Measurements from ENCODE around the gene RNASEH2B.

Gene RNASEH2B

DNA sequence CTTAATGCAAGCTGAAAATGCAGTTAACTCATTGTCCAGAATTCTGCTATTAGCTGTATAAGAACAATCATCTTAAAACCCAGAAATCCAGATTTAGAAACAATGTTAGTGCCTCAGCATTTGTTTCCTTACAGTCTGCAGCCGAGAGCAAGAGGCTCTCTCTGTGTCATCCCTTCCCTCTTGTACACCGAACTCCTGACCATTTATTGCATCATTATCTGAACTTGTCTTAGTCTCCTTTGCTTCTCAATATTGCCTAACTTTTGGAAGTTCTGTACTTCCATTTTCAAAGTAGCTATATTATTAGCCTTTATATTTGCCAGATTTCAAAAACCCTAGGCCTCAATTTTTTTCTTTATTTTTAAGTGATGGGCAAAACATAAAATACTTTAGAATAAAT lies 27.1 kb downstream of the RNASEH2B start:
- ChIA-PET POLR2A (no interaction called here), CTCF (interaction anchor here (0.9 to 1.2 kb wide), 3 partner anchors 10 to 851 kb away, joined by 3 to 4 read pairs (median 4); no protein-coding TSS in a partner anchor)
- DNase-seq (ENCODE audit: extremely low spot score) = no peak

GRCh38 chr13:50940509-50940908 lies 30.9 kb downstream of the RNASEH2B start:
- ChIA-PET CTCF (no interaction called here), POLR2A (no interaction called here)
- TF ChIP-seq, protein P1, sequence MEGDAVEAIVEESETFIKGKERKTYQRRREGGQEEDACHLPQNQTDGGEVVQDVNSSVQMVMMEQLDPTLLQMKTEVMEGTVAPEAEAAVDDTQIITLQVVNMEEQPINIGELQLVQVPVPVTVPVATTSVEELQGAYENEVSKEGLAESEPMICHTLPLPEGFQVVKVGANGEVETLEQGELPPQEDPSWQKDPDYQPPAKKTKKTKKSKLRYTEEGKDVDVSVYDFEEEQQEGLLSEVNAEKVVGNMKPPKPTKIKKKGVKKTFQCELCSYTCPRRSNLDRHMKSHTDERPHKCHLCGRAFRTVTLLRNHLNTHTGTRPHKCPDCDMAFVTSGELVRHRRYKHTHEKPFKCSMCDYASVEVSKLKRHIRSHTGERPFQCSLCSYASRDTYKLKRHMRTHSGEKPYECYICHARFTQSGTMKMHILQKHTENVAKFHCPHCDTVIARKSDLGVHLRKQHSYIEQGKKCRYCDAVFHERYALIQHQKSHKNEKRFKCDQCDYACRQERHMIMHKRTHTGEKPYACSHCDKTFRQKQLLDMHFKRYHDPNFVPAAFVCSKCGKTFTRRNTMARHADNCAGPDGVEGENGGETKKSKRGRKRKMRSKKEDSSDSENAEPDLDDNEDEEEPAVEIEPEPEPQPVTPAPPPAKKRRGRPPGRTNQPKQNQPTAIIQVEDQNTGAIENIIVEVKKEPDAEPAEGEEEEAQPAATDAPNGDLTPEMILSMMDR (IDR thresholded peaks at IDR 0.05; ENCODE audit: control extremely low read depth, extremely low read depth, low read depth, missing control alignments) = no peak
- DNase-seq (ENCODE audit: extremely low spot score) = no peak

More for the DNA sequence above, 27.1 kb downstream of the RNASEH2B start:
- TF ChIP-seq, protein P1 (IDR thresholded peaks at IDR 0.05; ENCODE audit: control extremely low read depth, extremely low read depth, low read depth, missing control alignments) = no peak

GRCh38 chr13:50941146-50941545 lies 31.6 kb downstream of the RNASEH2B start:
- no peak for DNase-seq (ENCODE audit: extremely low spot score)
- TF ChIP-seq, protein P1 (IDR thresholded peaks at IDR 0.05; ENCODE audit: control extremely low read depth, extremely low read depth, low read depth, missing control alignments) = no peak
- ChIA-PET CTCF (no interaction called here), POLR2A (no interaction called here)

DNA sequence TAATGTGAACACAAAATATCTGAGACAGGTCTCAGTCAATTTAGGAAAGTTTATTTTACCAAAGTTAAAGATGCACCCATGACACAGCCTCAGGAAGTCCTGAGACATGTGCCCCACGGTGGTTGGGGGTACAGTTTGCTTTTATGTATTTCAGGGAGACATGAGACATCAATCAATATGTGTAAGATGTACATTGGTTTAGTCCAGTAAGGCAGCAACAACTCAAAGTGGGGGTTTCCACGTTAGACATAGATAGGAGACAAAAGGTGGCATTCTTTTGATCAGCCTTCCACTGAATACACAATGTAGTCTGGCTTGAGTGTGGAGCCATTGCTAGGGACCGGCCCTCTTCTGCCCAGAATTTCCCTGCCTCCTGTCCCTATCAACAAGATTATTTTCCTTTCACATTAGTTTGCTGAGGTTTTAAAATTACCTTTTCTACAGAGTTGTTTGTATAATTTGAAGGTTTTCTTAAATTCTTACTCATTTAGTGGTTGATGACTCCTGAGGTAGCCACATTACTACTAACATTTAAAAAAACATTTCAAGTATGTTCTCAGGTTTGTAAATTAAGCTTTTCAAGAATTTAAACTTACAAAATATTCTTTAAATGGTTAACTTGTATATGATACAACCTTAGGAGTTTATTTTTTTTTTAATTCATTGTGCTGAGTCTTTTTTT lies 33.2 kb downstream of the RNASEH2B start:
- ChIA-PET CTCF (no interaction called here), POLR2A (no interaction called here)
- TF ChIP-seq, protein P1 (IDR thresholded peaks at IDR 0.05; ENCODE audit: control extremely low read depth, extremely low read depth, low read depth, missing control alignments) = no peak
- DNase-seq (ENCODE audit: extremely low spot score) = no peak

DNA sequence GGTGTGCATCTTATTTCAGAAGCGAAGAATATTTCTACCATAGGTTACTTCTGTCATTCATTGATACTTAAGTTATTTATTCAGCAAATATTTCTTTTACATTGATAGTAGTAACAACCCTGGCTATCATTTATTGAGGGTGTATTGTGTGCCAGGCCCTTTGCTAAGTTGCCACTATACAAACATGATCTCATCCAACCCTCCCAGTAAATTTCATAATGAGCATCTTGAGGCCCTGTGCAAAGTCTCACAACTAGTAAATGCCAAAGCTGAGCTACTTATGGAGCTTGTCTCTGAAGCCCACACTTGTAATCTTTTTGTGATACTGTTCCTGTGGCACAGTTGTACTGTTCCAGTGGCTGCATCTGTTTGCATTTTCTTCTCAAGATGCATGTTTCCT lies 36.1 kb downstream of the RNASEH2B start:
- TF ChIP-seq, protein P1 (IDR thresholded peaks at IDR 0.05; ENCODE audit: control extremely low read depth, extremely low read depth, low read depth, missing control alignments) = no peak
- no peak for DNase-seq (ENCODE audit: extremely low spot score)
- POLR2A ChIA-PET = no interaction called here
- CTCF ChIA-PET = no interaction called here

DNA sequence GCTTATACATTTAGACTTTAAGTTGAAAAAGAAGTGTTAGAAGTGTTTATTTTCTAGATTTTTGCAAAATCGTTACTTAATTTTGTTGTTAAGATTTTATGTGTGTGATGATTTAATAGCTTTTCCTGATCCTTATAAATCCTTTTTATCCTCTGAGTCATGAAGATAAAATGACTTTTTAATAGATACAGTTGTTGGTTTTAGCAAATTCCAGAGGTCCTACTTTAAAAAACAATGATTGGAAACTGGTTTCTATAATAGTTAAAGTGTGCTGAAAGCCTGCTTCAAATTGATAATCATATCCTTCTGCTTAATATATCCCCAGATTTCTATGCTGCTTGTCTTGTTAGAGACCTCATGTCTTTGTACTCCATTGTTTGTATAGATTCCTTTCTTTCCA lies 39.0 kb downstream of the RNASEH2B start:
- TF ChIP-seq, protein P1 (IDR thresholded peaks at IDR 0.05; ENCODE audit: control extremely low read depth, extremely low read depth, low read depth, missing control alignments) = no peak
- no peak for DNase-seq (ENCODE audit: extremely low spot score)
- ChIA-PET POLR2A (no interaction called here), CTCF (no interaction called here)
